NCI-H187 treated with DMSO at 0.1 percent for 48 hours (cell line): ENCODE data around the gene TIAM1.
"Not testable (repeated sequence)": the region's sequence is repeated elsewhere in the genome, so short reads cannot be mapped to it uniquely, and the experiment has no call there.

Source experiments
- DNase-seq: peaks from one replicate; lab custom pipeline; 2025; lab: John Stamatoyannopoulos, UW

The TIAM1 gene

DNA sequence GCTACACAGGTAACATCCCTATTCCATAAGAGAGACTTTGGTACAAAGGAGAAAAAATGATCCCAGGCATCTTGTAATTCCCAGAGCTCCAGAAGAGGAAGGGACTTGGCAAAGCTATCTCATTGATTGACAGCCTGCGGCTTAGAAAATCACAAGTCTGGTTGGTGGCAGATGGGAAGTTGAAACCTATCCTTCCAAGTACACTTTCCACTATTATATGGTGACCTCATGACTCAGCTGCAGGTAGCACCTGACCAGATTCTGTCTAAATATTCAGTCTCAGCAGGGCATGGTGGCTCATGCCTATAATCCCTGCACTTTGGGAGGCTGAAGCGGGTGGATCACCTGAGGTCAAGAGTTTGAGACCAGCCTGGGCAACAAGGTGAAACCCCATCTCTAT lies 89.9 kb downstream of the TIAM1 start:
- no peak for DNase-seq

DNA sequence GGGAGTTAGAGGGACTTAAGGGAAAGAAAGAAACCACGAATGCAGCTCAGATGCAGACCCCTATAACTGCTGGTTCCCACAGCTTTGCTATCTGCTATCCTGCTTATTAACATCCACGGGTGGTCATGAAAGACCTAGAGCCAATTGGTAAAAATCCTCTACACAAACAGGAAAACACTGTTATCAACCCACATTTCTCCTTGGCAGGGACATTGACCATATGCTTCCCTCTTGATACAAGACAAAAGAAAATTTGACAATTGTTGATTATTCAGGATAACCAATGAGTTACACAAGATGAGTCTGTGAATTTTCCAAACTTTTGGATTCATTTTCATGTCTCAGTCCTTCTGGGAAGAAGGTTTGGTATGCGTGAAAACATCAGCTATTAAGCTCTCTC lies 90.4 kb downstream of the TIAM1 start:
- no peak for DNase-seq

DNA sequence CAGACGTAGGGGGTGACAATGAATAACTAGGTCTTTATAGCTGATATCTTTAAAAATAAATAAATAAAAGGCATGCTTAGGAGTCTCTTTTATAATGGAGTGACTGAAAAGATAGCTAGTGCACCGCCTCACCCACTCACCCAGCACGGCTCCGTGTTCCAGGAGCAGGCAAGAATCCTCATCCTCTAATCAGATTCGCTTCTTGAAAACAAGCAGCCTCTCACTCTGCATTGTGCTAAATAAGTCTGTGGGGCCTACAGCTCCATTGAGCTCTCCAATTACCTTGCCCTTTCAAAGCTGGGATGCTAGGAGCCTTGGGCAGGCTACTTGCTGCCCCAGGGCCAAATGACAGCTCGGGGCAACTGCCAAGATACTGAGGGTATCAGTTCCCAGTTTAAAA lies 91.5 kb downstream of the TIAM1 start:
- no peak for DNase-seq

DNA sequence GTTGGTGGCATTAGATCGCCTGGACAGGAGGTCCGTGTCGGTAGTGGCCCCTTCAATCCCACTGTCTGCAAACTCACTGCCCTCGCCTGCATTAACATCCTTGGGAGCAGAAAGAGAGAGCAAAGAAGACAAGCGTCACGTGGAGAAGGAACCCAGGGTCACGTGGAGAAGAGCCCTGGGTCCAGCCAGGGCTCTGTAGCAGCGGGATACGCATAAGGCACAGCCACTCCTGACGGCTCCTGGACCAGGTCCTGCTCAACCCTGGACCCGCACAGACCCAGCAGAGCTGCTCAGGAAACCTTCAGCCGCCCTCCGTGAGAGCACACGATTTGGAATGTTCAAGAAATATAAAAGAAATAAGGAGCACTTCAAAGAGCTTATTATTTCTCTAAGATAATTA lies 92.0 kb downstream of the TIAM1 start:
- no peak for DNase-seq

DNA sequence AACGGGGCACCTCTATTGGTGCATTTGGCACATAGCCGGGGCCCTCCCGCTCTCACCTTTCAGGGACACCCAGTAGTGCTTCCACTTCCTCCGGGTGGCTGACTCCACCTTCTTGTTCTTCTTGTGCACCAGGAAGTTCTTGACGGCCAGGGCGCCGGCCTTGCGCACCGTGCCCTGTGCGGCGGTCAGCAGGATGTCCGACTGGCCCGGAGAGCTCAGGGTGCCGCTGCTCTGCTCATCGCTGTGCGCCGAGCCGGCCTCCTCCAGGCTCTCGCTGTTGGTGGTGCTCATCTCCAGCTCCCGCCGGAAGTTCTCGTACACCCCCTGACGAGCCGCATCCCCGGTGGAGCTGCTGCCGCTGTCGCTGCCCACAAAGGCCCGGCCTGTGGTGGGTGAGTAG lies 92.4 kb downstream of the TIAM1 start:
- DNase-seq: no peak

DNA sequence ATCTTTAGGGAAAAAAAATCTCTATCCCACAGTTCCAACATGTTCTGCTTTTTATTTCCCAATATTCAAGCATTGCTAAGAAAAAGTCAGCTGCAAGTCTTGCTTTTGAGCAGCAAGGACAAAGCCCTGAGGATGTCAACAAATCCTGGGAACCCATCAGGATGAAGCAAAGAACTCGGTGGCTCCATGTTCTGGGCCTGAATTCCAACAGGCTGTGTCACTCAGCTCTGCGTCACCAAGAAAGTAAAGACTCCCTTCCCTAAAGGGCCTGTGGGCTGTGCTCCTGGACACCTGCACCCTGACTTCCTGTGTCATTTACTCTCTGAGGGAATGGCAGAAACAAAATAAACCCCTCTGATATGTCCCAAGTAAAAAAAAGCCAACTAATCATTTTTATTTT lies 95.5 kb downstream of the TIAM1 start:
- DNase-seq: no peak

DNA sequence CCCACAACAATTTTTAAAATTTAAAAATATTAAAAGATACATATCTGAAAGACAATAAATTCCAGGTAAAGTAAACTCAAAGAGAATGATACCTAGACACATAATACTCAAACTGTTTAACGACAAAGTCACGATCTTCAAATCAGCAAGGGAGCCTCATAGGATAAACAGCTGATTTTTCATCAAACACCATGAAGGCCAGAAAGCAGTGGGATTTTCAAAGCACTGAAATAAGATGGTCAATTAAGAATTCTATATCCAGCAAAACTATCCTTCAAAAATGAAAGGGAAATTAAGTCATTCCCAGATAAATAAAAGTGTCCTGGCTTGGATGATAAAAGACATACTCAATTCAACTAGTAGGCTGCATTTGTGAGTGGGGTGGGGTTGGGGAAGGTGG lies 100.5 kb downstream of the TIAM1 start:
- no peak for DNase-seq

DNA sequence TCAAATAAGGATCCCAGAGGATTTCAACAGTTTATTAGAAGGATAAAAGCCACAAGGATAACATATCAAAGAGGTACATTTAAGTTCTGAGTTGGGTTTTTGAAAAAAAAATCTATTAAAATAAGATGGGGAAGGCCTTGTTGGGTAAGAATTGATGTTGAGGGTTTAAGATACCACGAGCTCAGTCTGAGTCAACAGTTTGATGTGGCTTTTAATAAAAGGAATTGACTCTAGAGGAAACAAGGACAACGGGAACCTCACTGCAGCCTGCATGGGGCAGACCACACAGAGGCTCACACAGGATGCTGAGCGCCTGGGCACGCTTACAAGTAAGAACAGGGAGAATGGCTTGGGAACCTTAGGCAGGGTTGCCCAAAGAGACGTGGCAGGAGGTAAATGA lies 107.5 kb downstream of the TIAM1 start:
- DNase-seq: no peak

DNA sequence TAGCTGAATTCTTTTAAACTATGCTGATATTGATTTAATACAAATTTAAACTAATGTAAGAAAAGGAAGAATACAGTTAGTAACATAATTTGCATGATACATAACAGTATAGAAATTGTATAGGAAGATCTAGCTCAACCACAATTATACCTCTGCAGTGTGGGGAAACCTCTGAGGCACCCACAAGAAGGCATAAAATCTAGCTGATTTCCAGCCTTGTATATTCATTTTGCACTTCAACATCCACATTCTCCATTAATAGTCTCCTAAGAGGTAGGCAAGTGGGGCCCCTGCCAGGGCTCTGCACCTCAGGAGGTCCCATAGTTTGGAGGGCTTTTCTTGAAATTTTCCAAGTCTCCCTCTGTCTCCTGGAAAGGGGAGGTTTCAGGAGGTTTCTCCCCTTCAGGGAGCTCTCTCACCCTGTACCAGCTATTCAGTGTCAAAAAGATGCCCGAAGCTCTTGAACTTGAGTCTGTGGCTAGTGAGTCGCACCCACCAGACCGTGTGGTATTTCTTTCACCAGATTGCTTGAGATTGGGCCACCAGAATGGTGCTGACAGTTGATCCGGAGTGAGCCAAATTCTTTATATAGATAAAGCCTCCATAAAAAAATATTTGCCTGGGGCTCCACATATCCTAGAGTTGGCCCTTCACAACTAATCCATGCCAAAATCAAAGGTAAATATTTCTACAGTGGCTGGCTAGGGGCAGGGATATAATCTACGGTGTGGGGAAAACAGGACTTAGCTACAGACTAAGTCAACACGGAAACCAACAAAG lies 108.2 kb downstream of the TIAM1 start:
- no peak for DNase-seq

DNA sequence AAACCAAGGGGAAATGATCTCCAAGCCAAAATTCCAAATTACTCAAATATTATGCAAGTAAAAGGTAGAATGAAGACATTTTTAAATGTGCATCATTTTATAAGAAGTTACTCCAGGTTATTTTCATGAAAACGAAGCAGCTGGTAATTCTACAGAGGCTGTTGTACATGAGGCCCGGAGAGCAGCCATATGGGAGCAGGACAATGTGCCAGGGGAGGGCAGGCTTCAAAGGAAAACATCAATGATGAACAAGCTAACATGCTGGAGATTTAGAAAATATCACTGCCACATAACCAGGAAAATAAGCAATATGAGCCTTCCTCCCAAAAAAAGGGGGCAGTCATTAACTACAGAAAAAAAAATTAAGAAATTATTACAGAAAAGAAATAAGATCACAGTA lies 109.1 kb downstream of the TIAM1 start:
- no peak for DNase-seq

DNA sequence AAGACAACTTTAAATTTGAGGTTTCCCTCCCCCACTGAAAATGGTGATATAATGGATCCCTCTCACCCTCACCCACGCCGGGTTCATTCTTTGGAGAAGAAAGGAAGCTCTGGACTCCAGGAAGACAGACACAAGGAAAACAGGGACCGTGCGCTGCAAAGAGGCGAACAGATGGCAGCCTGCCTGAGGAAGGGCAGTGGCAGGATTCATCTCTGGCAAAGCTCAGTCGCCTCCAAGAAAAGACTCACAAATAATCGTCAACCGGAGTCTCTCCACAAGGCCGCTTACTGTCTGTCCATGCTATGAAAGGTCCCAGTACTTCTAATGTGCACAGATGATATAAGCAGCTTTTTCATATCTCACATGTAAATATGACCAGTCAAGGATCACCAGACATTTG lies 110.3 kb downstream of the TIAM1 start:
- DNase-seq: no peak

DNA sequence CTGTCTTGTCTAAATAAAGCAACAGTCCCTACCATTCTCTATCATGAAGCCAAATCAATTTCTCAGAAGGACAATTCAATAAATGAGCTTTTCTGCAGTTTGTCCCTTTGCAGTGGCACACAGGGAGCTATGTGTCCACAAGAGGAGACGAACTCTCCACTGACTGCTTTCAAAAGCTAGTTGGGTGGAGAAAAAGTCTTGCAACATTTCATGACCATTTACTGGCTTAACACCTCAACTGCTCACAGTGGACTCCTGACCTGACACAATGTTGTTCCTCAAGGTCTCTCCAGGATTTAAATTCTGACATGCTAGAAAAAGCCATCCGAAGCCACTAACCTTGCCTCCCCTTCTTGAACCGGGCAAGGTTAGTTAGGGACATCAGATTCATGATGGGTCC lies 111.7 kb downstream of the TIAM1 start:
- no peak for DNase-seq

DNA sequence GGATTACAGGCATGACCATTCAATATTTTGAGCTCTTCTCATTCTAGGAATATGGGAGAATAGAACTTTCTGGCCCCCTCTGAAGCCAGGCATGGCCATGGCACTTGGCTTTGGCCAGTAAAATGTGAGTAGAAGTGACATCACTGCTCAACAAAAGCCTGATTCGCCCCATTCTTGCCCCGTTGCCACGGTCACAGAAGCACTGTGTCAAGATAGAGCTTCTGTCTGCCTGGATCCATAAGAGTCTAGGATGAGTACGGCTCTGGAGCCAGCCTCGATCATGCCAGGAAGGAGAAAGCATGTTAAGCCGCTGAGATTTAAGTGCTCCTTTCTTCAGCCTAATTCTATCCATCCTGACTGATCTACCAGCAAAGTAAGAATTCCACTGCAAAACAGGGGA lies 113.1 kb downstream of the TIAM1 start:
- DNase-seq: no peak

DNA sequence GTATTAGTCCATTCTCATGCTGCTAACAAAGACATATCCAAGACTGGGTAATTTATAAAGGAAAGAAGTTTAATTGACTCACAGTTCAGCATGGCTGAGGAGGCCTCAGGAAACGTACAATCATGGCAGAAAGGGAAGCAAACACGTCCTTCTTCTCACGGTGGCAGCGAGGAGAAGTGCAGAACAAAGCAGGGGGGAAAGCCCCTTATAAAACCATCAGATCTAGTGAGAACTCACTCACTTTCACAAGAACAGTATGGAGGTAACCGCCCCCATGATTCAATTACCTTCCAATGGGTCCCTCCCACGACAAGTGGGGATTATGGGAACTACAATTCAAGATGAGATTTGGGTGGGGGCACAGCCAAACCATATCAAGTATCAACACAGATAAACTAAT lies 115.3 kb downstream of the TIAM1 start:
- not testable (repeated sequence) for DNase-seq

DNA sequence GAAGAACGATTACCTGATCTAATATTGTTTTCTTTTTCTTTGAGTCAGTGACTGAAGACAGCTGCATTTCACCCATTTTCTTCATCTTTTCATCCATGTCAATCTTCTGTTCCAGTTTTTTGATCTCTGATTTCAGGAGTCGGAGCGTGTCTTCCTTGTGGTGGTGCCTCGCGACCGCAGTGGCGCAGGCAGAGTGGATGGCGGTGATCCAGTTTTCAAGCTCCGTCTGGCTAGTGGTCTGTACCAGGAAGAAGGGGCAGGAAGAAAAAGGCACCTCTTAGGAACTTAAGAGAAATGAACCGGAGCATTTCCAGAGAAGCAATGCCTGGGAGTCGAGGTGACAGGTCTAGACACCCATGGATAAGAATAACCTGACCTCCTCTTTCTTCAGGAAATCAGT lies 118.3 kb downstream of the TIAM1 start:
- no peak for DNase-seq

DNA sequence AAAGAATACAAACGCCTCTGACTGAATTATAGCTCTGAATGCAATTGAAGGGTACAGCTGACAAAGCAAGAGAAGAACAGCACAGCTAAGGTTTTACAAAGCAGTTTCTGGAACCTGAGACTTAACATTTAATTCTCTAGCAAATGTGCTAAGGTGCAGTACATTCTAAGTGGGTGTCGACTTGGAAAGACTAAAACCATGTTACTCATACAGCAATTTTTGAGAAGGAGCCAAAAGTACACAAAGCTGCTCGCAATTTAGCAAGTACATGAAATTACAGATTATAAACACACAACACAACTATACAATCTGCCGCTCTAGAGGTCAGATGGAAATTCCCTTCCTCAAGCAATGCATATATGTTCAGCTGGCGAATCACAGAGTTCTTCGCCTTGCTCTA lies 121.9 kb downstream of the TIAM1 start:
- DNase-seq: no peak

DNA sequence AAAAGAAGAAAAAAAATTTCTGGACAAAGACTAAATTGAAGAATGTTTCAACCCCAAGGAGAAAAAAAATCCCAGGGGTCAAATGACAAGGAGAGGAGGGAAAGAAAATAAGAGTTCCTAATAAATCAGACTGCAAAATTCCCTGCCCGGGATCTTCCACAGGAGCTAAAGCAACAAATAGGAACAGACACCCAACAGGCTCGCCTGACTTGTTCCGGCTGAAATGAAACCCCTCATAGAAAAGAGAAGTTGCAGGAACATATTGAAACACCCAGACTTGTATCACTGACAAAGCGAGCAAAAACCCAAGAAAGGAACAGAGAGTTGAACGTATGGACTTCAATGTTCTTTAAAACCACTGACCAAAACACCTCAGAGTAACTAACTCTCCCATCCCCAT lies 123.0 kb downstream of the TIAM1 start:
- no peak for DNase-seq

DNA sequence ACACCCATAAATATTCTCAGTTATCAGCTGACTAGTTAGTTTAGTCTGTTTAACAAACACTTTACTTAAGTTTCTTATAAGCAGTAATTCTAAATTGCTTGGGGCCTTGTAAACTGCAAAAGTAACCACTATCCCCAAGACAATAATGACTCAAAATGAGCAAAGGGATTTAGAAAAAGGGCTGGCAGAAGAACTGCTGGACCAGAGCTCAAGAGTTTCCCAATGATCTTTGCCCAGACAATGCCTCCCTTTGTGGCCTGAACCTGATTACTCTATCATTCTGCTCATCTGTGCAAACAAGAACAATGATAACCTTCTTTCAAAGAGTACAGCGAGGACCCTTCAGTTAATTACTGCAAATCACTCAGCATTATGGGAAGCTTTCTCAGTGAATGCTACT lies 123.5 kb downstream of the TIAM1 start:
- peak; percentile 44 for DNase-seq

DNA sequence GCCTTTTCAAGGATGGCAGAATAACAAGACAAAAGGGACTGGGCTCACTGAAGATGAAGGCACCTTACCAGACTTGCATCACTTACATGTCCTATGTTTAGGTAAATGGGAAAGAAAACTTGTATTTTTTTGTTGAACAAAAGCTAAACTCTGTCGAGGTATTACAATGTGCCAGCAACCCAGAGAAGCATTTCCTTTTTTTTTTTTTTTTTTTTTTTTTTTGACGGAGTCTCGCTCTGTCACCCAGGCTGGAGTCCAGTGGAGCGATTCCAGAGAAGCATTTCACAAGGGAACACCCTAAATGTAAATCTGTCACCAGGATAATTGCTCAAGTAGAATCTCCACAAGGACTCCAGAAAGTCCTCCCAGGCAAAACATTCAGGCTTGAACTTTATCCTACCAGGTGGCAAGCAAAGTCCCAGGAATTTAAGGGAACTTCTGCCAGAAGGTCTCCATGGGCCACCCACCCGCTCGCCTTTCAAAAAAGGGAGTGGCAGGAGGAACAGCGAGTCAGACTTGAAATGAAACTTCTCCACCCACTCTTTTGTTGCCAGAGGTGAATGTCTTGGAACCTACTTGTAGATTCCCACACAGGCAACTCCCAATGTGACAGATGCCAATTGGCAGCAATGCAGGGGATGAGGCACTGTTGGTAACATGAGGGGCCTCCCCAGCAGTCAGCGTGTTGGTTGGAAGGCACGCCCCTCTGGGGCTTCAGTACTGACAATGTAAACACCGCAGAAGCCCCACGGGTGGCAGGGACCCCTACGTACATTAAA lies 125.0 kb downstream of the TIAM1 start:
- no peak for DNase-seq

DNA sequence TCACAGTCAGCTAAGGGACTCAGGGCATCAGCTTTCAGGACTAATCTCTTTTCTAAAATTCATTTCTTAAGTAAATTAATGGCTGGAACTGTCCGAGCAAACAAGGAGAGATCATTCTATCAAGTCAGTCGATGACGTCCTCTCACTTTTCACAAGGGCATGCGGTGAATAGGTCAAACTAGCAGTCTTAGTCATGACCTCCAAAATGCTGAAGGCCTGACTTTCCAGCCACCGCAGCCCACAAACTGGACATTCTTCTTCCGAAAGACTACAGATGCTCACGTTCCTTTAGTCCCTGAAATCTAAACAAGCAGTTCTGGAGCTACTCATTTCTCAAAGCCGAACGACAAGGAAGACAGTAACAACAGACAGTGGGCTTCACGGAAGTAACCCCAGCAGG lies 127.9 kb downstream of the TIAM1 start:
- no peak for DNase-seq

DNA sequence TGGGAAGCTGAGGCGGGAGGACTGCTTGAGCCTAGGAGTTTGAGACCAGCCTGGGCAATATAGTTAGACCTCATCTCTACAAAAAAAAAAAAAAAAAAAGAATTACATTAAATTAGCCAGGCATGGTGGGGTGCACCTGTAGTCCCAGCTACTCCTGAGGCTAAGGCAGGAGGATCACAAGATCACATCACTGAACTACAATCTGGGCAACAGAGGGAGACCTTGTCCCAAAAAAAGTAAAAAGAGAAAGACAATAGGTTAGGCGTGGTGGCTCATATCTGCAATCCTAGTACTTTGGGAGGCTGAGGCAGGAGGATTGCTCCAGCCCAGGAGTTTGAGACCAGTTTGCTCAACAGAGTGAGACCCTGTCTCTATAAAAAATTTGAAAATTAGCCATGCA lies 130.3 kb downstream of the TIAM1 start:
- DNase-seq: no peak

DNA sequence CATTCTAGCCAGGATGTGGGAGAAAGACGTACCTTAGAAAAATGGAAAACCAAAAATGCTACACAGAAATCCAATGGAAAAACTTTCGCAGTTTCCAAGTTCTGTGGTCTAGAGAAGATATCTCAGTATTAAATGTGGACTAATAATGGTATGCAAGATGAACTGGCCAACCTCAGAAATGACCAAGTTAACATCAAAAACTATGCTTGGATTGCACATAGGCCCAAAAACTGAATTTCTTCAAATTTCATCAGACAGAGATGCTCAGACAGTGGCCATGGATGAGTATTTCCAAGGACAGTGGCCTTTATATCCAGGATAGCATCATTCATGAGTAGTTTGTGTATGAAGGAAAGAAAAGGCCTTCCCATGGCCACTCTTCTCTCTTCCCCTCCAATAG lies 132.2 kb downstream of the TIAM1 start:
- no peak for DNase-seq

DNA sequence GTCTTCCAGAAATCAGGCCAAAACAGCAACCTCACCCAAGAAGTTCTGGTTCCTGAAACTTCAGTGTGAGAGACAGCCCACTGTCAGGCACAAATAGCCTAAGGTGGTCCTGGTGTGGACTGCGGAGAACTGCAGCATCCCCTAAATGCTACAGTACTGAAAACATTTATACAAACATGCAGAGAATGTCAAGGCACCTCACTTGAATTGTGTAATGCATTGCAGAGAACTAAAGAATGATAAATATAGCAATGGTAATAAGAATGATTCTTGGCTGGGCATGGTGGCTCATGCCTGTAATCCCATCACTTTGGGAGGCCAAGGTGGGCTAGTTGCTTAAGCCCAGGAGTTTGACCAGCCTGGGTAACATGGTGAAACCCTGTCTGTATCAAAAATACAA lies 138.6 kb downstream of the TIAM1 start:
- DNase-seq: no peak

DNA sequence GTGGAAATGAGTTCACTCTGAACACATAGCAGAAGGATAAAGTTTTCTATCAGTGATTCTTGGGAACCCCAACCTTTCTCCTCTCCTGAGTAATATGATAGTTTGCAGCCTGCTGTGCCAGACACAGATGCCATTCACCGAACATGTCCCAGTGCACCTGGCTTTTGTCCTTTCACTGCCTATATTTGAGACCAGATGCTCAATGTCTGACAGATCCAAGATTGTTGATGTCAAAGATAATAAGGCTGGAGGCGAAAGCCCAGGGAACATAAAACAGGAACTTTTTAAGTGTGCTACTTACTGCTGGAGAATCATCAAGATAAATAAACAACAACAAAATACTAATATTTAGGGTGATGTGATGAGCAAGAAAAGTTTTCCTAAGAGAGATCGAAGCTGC lies 139.3 kb downstream of the TIAM1 start:
- no peak for DNase-seq
